GM12891 (cell line): ENCODE results near the gene GH2.
"Not testable (repeated sequence)": the region's sequence is repeated elsewhere in the genome, so short reads cannot be mapped to it uniquely, and the experiment has no call there.

Experiments used
- POLR2A ChIP-seq: IDR thresholded peaks from 2 replicates; pipeline ENCODE4 v1.6.1; 2011; ENCODE audit warnings: low read depth, low read length, control low read depth
- POLR2AphosphoS5 ChIP-seq: IDR thresholded peaks from 2 replicates; pipeline ENCODE4 v1.6.1; 2011; ENCODE audit warnings: low read depth, low read length, control low read depth
- SPI1 ChIP-seq: IDR thresholded peaks from 2 replicates; pipeline ENCODE4 v1.6.1; 2011; ENCODE audit warnings: low read depth, low read length, control low read depth

GRCh38 chr17:63871646-63872365 lies 9.9 kb downstream of the GH2 start:
- TF ChIP-seq POLR2AphosphoS5, SPI1, POLR2A: not testable (repeated sequence)
